ENCODE measurements around the gene HIVEP3.

The HIVEP3 gene

DNA sequence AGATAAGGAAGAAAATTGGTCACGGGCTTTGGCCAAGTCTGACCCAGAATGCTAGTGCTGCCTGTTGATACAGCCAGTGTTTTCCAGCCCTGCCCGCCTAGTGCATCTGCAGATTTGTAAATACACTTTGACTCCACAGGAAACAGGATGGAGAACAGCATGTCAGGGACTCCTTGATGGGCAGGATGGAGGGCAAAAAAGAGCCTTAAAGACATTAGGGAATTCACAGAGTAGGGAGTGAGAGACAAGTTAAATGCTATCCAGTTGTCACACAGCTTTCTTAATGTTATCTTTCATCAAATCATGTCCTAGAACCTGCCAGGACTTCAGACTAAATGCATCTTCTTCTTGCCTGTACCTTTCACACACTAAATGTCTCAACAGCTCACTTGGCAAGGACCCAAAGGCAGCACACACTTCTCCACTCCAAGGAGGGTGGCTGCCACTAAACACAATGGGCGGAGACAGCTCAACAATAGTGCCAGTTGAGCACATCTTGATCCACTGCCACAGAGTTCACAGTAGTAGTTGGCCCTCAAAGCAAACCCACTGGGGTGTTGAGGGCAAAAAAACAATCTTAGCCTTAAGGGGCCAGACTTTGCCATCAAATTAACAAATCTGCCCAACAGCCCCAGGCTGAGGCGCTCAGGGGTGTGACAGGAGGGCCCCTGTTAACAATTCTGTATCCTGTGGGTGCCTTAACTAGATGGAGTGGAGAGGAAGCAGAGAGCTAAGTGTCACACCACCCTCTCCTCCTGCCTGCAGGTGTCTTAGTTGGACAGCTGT, 2.7 kb downstream of the HIVEP3 start:
- peaks cover 0 to 28% (median 16%) of the 10 kb centered on the region in 4 donors for H3K4me1 ChIP-seq
- H3K27ac ChIP-seq = no peak overlapping the region
- intact Hi-C loops (cut with DNase I; ENCODE audit: low total_unique reads) = no loop called here
- no peaks in the 10 kb centered on the region for H3K9me3 ChIP-seq
- H3K27me3 ChIP-seq = no peaks in the 10 kb centered on the region
- H3K36me3 ChIP-seq = no peaks in the 10 kb centered on the region
- no peak for DNase-seq
- no peak for TF ChIP-seq CTCF (IDR thresholded peaks at IDR 0.05)
- no peak overlapping the region for H3K4me3 ChIP-seq

DNA sequence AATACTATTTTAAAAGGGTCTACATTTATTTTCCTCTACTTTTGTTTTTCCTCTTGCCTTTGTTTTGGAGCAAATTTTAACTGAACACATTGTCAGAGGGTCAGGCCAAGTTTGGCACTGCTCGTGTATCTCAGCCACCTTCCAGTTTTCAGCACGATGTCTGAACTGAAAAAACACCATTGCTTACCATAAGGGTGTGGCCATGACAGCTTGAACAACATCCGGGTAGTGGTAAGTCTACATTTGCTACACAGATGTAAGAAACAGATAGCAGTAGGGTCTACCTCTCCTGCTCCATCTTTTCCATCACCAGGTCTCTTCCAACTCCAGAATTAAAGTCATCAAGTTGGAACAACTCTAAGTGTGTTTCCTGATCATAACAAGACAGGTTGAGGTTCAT, 4.2 kb downstream of the HIVEP3 start:
- no peak for TF ChIP-seq CTCF (IDR thresholded peaks at IDR 0.05)
- no peaks in the 10 kb centered on the region for H3K36me3 ChIP-seq
- intact Hi-C loops (cut with DNase I; ENCODE audit: low total_unique reads) = no loop called here
- H3K27ac ChIP-seq = no peak overlapping the region
- no peaks in the 10 kb centered on the region for H3K9me3 ChIP-seq
- peaks cover 0 to 24% (median 16%) of the 10 kb centered on the region in 4 donors for H3K4me1 ChIP-seq
- H3K27me3 ChIP-seq = no peaks in the 10 kb centered on the region
- no peak for DNase-seq
- no peak overlapping the region for H3K4me3 ChIP-seq

GRCh38 chr1:41913014-41913413, 5.7 kb downstream of the HIVEP3 start:
- H3K9me3 ChIP-seq = no peaks in the 10 kb centered on the region
- intact Hi-C loops (cut with DNase I; ENCODE audit: low total_unique reads) = no loop called here
- peaks cover 0 to 16% (median 8%) of the 10 kb centered on the region in 4 donors for H3K4me1 ChIP-seq
- no peak for TF ChIP-seq CTCF (IDR thresholded peaks at IDR 0.05)
- no peaks in the 10 kb centered on the region for H3K27me3 ChIP-seq
- no peak overlapping the region for H3K27ac ChIP-seq
- H3K36me3 ChIP-seq = no peaks in the 10 kb centered on the region
- no peak overlapping the region for H3K4me3 ChIP-seq
- no peak for DNase-seq

DNA sequence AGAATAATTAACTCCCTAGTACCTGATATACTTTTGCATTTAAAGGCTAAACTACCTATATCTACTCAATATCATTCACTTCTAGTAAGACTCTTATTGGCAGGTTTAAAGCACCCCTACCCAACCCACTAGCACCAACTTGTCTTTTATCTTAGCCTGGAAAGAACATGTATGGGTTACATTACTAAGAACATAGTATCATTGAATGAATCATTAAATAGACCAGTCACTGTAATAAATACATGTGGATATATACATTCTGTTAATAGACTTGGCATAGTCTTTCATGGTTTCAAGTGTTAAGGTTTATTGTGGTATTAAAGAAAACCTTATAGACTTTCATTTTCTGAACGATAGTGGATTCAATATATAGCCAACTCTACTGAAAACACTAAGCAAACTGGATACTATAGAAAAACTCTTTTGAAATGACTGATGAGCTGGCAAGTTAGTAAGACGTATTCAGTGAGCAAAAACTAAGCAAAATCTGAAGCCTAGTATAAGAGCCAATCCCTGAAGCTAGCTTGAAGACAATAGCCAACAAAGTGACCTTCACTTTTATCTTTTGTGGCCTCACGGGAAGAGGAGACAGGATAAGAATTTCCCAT, 10.3 kb downstream of the HIVEP3 start:
- H3K36me3 ChIP-seq = no peaks in the 10 kb centered on the region
- no peak for TF ChIP-seq CTCF (IDR thresholded peaks at IDR 0.05)

DNA sequence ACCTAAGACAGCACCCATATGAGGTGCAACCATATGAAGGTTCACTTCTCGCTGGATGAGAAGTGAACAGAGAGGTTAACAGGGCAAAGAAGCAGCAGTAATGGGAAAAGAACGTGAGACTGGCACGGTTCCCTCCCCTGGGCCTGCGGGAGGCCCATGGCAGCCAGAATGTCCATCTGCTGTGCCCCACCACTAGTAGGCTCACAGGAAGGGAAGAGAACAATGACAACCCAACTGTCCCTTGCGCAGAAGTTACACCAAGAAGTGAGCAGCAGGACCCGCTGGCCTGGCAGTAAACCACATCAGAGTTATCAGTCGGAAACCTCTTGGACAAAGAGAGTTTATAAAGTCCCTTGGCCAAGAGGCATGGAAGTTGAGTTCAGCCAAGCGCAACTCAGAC, 11.3 kb downstream of the HIVEP3 start:
- no peak overlapping the region for H3K27ac ChIP-seq
- H3K4me1 ChIP-seq = no peaks in the 10 kb centered on the region
- no peak overlapping the region for H3K4me3 ChIP-seq
- no peaks in the 10 kb centered on the region for H3K27me3 ChIP-seq
- no peaks in the 10 kb centered on the region for H3K36me3 ChIP-seq
- DNase-seq = no peak
- no peaks in the 10 kb centered on the region for H3K9me3 ChIP-seq
- no peak for TF ChIP-seq CTCF (IDR thresholded peaks at IDR 0.05)
- intact Hi-C loops (cut with DNase I; ENCODE audit: low total_unique reads) = no loop called here

More for the DNA sequence above, 10.3 kb downstream of the HIVEP3 start:
- DNase-seq = no peak
- H3K9me3 ChIP-seq = no peaks in the 10 kb centered on the region
- H3K27ac ChIP-seq = no peak overlapping the region
- no peaks in the 10 kb centered on the region for H3K27me3 ChIP-seq
- no peak overlapping the region for H3K4me3 ChIP-seq
- no peaks in the 10 kb centered on the region for H3K4me1 ChIP-seq
- intact Hi-C loops (cut with DNase I; ENCODE audit: low total_unique reads) = no loop called here

Measured in tibial artery (tissue), 4 donors.